NT2/D1 (cell line): ENCODE results near the gene DLL1.

Source experiments
- YY1 ChIP-seq: IDR thresholded peaks from 2 replicates; pipeline ENCODE4 v1.6.1; 2011; ENCODE audit not compliant: insufficient read length, insufficient read depth
- ZNF274 ChIP-seq: IDR thresholded peaks from 2 replicates; pipeline ENCODE4 v1.6.1; 2011; ENCODE audit warnings: mild to moderate bottlenecking, low read depth, low read length

- TF ChIP-seq YY1 (no peak), ZNF274 (no peak)
Measured at GRCh38 chr6:170311696-170312095, 20.8 kb upstream of the DLL1 start.
